ENCODE results near the gene RUNDC3A. TPM values are rescaled to one million over a fixed set of nuclear protein-coding genes. Genes with fewer than 3 reads are reported as not detected.

RUNDC3A gene
- total RNA-seq, 1 donor from 2014 or later = 0.58 TPM

DNA sequence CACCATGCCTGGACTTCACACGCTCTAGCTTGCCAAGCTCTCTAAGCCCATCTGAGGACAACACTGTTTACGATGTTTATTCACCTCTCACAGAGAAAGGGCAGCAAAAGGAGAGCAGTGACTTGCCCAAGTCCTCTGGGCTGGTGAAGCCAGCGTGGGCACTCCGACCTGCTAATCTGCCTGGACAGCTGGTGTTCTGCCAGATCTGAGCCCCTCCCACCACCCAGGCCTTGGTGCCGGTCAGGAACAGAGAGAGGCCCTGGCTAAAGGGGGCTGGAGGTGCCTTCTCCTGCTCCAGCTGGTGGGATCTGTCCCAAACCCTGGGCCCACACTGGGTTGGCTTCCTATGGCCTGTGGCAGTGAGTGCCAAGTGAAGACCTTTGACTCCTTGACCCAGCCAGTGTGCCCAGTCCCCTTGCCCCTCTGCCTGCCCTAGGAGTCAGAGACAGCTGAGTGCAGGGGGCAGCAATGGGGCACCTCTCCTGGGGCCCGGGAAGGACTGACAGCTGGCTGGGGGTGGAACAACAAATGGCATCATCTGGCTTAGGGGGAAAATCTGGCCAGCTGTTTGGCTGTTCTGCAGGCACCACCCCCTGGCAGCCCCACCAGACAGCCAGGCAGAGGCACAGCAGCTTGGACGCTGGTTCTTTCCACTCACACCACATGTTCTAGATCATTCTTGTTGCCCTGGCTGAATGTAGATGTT lies 38.7 kb upstream of the RUNDC3A start:
- no peaks in the 10 kb centered on the region for H3K9me3 ChIP-seq (ENCODE audit: low read depth)
- no peak overlapping the region for H3K4me3 ChIP-seq
- no peaks in the 10 kb centered on the region for H3K36me3 ChIP-seq
- peaks cover 11% of the 10 kb centered on the region for H3K4me1 ChIP-seq
- H3K9ac ChIP-seq = no peak overlapping the region
- H3K27me3 ChIP-seq = no peaks in the 10 kb centered on the region
- no peaks in the 10 kb centered on the region for H3K9me3 Mint-ChIP-seq
- no peak for DNase-seq (ENCODE audit: low spot score)
- H3K4me1 Mint-ChIP-seq = peaks cover 12% of the 10 kb centered on the region
- no peaks in the 10 kb centered on the region for H3K36me3 Mint-ChIP-seq
- H3K79me2 ChIP-seq (ENCODE audit: low read depth) = no peaks in the 10 kb centered on the region
- H3F3A ChIP-seq (ENCODE audit: low read depth) = no peaks in the 10 kb centered on the region
- TF ChIP-seq, protein P1, sequence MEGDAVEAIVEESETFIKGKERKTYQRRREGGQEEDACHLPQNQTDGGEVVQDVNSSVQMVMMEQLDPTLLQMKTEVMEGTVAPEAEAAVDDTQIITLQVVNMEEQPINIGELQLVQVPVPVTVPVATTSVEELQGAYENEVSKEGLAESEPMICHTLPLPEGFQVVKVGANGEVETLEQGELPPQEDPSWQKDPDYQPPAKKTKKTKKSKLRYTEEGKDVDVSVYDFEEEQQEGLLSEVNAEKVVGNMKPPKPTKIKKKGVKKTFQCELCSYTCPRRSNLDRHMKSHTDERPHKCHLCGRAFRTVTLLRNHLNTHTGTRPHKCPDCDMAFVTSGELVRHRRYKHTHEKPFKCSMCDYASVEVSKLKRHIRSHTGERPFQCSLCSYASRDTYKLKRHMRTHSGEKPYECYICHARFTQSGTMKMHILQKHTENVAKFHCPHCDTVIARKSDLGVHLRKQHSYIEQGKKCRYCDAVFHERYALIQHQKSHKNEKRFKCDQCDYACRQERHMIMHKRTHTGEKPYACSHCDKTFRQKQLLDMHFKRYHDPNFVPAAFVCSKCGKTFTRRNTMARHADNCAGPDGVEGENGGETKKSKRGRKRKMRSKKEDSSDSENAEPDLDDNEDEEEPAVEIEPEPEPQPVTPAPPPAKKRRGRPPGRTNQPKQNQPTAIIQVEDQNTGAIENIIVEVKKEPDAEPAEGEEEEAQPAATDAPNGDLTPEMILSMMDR (IDR thresholded peaks at IDR 0.05) = no peak
- TF ChIP-seq EZH2 (IDR thresholded peaks at IDR 0.05) (no peak), EZH2phosphoT487 (IDR thresholded peaks at IDR 0.05) (no peak)
- no peak overlapping the region for H3K4me2 ChIP-seq
- H2AFZ ChIP-seq (replicated peaks) = no peak overlapping the region
- H3K4me3 Mint-ChIP-seq = no peak overlapping the region
- H3K27me3 Mint-ChIP-seq (ENCODE audit: insufficient read depth, low read depth) = peaks cover 14% of the 10 kb centered on the region
- no peak overlapping the region for H3K27ac ChIP-seq
- H3K27ac Mint-ChIP-seq = no peak overlapping the region
- H4K20me1 ChIP-seq (ENCODE audit: low read depth) = no peaks in the 10 kb centered on the region

DNA sequence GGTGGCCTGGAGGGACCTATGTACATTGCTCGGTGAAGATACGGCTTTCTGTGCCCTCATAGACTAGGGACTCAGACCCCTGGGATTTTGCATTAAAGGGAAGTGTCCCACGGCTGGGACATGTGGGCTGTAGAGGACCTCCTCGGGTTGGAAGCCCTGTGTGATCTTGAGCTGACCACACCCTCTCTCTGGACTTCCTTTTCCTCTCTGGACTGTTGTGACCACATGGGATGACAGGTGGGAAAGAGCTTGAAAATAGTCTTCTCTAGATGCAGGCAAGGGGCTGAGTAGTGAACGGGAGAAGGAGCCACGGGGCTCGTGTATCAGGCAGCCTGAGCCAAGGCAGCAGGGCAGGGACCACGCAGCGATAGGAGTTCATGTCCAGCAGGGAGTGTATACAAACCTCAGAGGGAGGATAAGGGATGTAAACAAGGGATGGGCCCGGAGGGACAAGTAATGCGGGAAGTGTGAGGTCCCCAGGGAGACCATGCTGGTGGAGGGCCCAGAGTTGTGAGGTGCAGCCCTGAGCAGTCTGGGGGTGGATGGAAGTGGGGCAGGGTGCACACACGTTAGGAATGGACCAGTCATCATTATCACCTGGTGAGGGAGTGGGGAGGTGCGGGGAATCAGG lies 36.0 kb upstream of the RUNDC3A start:
- Histone ChIP-seq H3K4me2 (no peak overlapping the region), H3K4me1 (peaks cover 11% of the 10 kb centered on the region), H2AFZ (replicated peaks) (no peak overlapping the region), H3F3A (ENCODE audit: low read depth) (no peaks in the 10 kb centered on the region), H3K9ac (no peak overlapping the region), H3K27ac (no peak overlapping the region), H3K4me3 (no peak overlapping the region), H4K20me1 (ENCODE audit: low read depth) (no peaks in the 10 kb centered on the region), H3K36me3 (no peaks in the 10 kb centered on the region), H3K79me2 (ENCODE audit: low read depth) (no peaks in the 10 kb centered on the region), H3K9me3 (ENCODE audit: low read depth) (no peaks in the 10 kb centered on the region), H3K27me3 (no peaks in the 10 kb centered on the region)
- no peak for DNase-seq (ENCODE audit: low spot score)
- Mint-ChIP-seq H3K36me3 (no peaks in the 10 kb centered on the region), H3K4me3 (no peak overlapping the region), H3K4me1 (peaks cover 12% of the 10 kb centered on the region), H3K9me3 (no peaks in the 10 kb centered on the region), H3K27ac (no peak overlapping the region), H3K27me3 (ENCODE audit: insufficient read depth, low read depth) (peaks cover 19% of the 10 kb centered on the region)
- TF ChIP-seq, protein P1 (IDR thresholded peaks at IDR 0.05) = no peak
- TF ChIP-seq EZH2phosphoT487 (IDR thresholded peaks at IDR 0.05) (no peak), EZH2 (IDR thresholded peaks at IDR 0.05) (no peak)

DNA sequence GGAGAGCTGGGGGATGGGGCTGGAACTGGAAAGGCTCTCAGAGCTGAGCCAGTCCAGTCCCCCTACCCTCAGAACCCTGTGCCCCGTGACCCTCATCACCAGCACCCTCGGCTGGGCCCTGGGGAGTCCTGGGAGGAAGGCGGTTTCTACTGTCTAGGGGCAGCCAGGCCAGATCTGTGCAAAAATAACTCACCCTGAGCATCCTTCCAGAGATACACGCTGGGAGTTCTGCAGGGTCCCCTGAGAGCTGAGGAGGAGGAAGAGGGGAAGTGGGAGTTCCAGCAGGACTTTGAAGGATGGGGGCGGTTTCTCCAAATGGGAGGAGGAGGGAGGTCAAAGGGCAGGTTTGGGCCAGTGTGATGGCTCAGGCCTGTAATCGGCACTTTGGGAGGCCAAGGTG lies 35.4 kb upstream of the RUNDC3A start:
- Mint-ChIP-seq H3K9me3 (no peaks in the 10 kb centered on the region), H3K4me3 (peak overlapping the region; percentile 33), H3K27me3 (ENCODE audit: insufficient read depth, low read depth) (peaks cover 19% of the 10 kb centered on the region), H3K36me3 (no peaks in the 10 kb centered on the region), H3K27ac (no peak overlapping the region), H3K4me1 (peaks cover 12% of the 10 kb centered on the region)
- Histone ChIP-seq H2AFZ (replicated peaks) (no peak overlapping the region), H3K4me3 (no peak overlapping the region), H4K20me1 (ENCODE audit: low read depth) (no peaks in the 10 kb centered on the region), H3K36me3 (no peaks in the 10 kb centered on the region), H3F3A (ENCODE audit: low read depth) (no peaks in the 10 kb centered on the region), H3K27me3 (no peaks in the 10 kb centered on the region), H3K27ac (no peak overlapping the region), H3K9ac (no peak overlapping the region), H3K79me2 (ENCODE audit: low read depth) (no peaks in the 10 kb centered on the region), H3K4me2 (no peak overlapping the region), H3K9me3 (ENCODE audit: low read depth) (no peaks in the 10 kb centered on the region), H3K4me1 (peaks cover 11% of the 10 kb centered on the region)
- TF ChIP-seq EZH2 (IDR thresholded peaks at IDR 0.05) = no peak
- no peak for TF ChIP-seq EZH2phosphoT487 (IDR thresholded peaks at IDR 0.05)
- TF ChIP-seq, protein P1 (IDR thresholded peaks at IDR 0.05) = no peak
- no peak for DNase-seq (ENCODE audit: low spot score)
